ENCODE data around the gene CCP110.

GRCh38 chr16:19555938-19556771, 32.4 kb downstream of the CCP110 start:
- TF ChIP-seq YY1 (IDR thresholded peaks at IDR 0.05; ENCODE audit: insufficient read depth, insufficient read length) (no peak), SUZ12 (IDR thresholded peaks at IDR 0.05; ENCODE audit: extremely low read depth, insufficient read depth, insufficient read length) (no peak)

All from NT2/D1 (cell line).